DMS53 (cell line): Measurements from ENCODE around the gene RTN4IP1.
A peak's percentile ranks its signal among the peaks of the same experiment; 100 is the strongest.
"Not testable (repeated sequence)": the region's sequence is repeated elsewhere in the genome, so short reads cannot be mapped to it uniquely, and the experiment has no call there.

Source experiments
- DNase-seq: peaks from one replicate; lab custom pipeline; 2025; lab: John Stamatoyannopoulos, UW

The RTN4IP1 gene

GRCh38 chr6:106628658-106629102 is 618 bp downstream of the RTN4IP1 start:
- DNase-seq: peak; percentile 43

GRCh38 chr6:106627760-106628159 is 1.5 kb downstream of the RTN4IP1 start:
- DNase-seq: not testable (repeated sequence)

GRCh38 chr6:106626485-106626884 is 2.8 kb downstream of the RTN4IP1 start:
- DNase-seq: peak; percentile 58

- DNase-seq: no peak
Observed at GRCh38 chr6:106623039-106623438, 6.3 kb downstream of the RTN4IP1 start.

- DNase-seq: no peak
Observed at GRCh38 chr6:106622412-106622811, 6.9 kb downstream of the RTN4IP1 start.

GRCh38 chr6:106620931-106621672 is 8.2 kb downstream of the RTN4IP1 start:
- DNase-seq: no peak

- no peak for DNase-seq
Observed at GRCh38 chr6:106619223-106619622, 10.1 kb downstream of the RTN4IP1 start.

- DNase-seq: no peak
Observed at GRCh38 chr6:106618324-106618723, 11.0 kb downstream of the RTN4IP1 start.

GRCh38 chr6:106617857-106618256 is 11.4 kb downstream of the RTN4IP1 start:
- no peak for DNase-seq

- DNase-seq: no peak
Observed at GRCh38 chr6:106617302-106617701, 12.0 kb downstream of the RTN4IP1 start.

GRCh38 chr6:106614592-106615257 is 14.6 kb downstream of the RTN4IP1 start:
- DNase-seq: no peak

- DNase-seq: no peak
Observed at GRCh38 chr6:106614166-106614565, 15.1 kb downstream of the RTN4IP1 start.

- DNase-seq: no peak
Observed at GRCh38 chr6:106613590-106613989, 15.7 kb downstream of the RTN4IP1 start.

- no peak for DNase-seq
Observed at GRCh38 chr6:106612671-106613416, 16.5 kb downstream of the RTN4IP1 start.

GRCh38 chr6:106611030-106611429 is 18.3 kb downstream of the RTN4IP1 start:
- DNase-seq: no peak

GRCh38 chr6:106609699-106610098 is 19.6 kb downstream of the RTN4IP1 start:
- DNase-seq: peak; percentile 56

- peak; percentile 80 for DNase-seq
Observed at GRCh38 chr6:106608080-106608668, 21.1 kb downstream of the RTN4IP1 start.

- no peak for DNase-seq
Observed at GRCh38 chr6:106600329-106600728, 29.0 kb downstream of the RTN4IP1 start.

GRCh38 chr6:106599440-106599839 is 29.9 kb downstream of the RTN4IP1 start:
- DNase-seq: no peak

GRCh38 chr6:106591111-106591825 is 38.0 kb downstream of the RTN4IP1 start:
- DNase-seq: no peak

- DNase-seq: not testable (repeated sequence)
Observed at GRCh38 chr6:106588937-106589336, 40.4 kb downstream of the RTN4IP1 start.
